ENCODE data around the gene POLA1. TPM values are rescaled to one million over a fixed set of nuclear protein-coding genes. Genes with fewer than 3 reads are reported as not detected.

The POLA1 gene
- total and polyA plus RNA-seq, 4 experiments from 2014 or later = 4.9 to 9.1 (median 7.0) TPM

Other genes with a start within 250 kb of the POLA1 start
- 10 to 100 TPM; 30.3 to 31.1 TPM for gene PDK3, start 228.6 kb upstream of the POLA1 start, total RNA-seq
- gene PDK3, start 228.6 kb upstream of the POLA1 start, polyA plus RNA-seq = 10 to 100 TPM; 37.4 to 43.3 TPM
- not detected for gene PCYT1B, start 46.6 kb upstream of the POLA1 start, total RNA-seq
- not detected for gene PCYT1B, start 46.6 kb upstream of the POLA1 start, polyA plus RNA-seq

Measured in CD4-positive, alpha-beta memory T cell (primary cell).